K562 (cell line): ENCODE data around the gene SLC12A6. TPM values are rescaled to one million over a fixed set of nuclear protein-coding genes. Genes with fewer than 3 reads are reported as not detected.

Experiments
- ATAC-seq: fragments of 200-7000 bp; cut with Tn5 transposase; 3 replicates; pipeline ENCODE4 v1.9.1; 2020; ENCODE audit warnings: moderate library complexity
- BruUV-seq: library from RNA; stranded (reverse); fragments of 400-500 nt; replicated peaks from 2 replicates; lab custom pipeline; 2021; lab: Mats Ljungman, UMichigan
- CTCF ChIA-PET: fragments of 300-600 bp; formaldehyde crosslinking; extraction: SDS; loops from one replicate; lab custom pipeline; 2021; ENCODE audit warnings: low intra/inter-chr PET ratio; lab: Yijun Ruan, JAX
- POLR2A ChIA-PET: fragments of 300-600, 350-650 bp; sonication (Branson Sonifier 250); formaldehyde crosslinking; extraction: SDS; loops from one replicate; lab custom pipeline; 2021; ENCODE audit warnings: antibody characterized with exemption, inconsistent platforms; lab: Yijun Ruan, JAX
- DNase-seq, 4 experiments: peaks; one replicate each; pipeline versions ENCODE4 v3.0.0 to v3.0.0-alpha.2; 2011 to 2018; ENCODE audit warnings: low spot score in 3 of 4, mixed read lengths in 3 of 4; ENCODE audit errors: extremely low read depth in 1 of 4
- FAIRE-seq: peaks from 2 replicates; lab custom pipeline; 2011; peaks lifted over from hg19 to GRCh38; lab: Jason Lieb, UNC
- H2AFZ ChIP-seq: 2 replicates; pipeline ENCODE4 v1.6.0; 2011; ENCODE audit warnings: low read depth, low read length, control low read depth, inconsistent platforms
- H3K27ac ChIP-seq: fragments of 200-600 bp; 3 replicates; pipeline ENCODE4 v1.8.0; 2011; ENCODE audit warnings: low read depth, mild to moderate bottlenecking, control low read depth, inconsistent platforms, low read length, moderate library complexity, mixed read lengths; ENCODE audit errors: extremely low read depth
- H3K27me3 ChIP-seq, 2 experiments: fragments of 300-600 bp in 1 of 2; 2 replicates in 1 of 2; 3 replicates in 1 of 2; pipeline versions ENCODE4 v1.6.0 to v1.8.0; 2011; ENCODE audit warnings: inconsistent platforms in 2 of 2, low read length in 2 of 2, mild to moderate bottlenecking in 1 of 2, mixed read lengths in 1 of 2, moderate library complexity in 1 of 2; ENCODE audit not compliant: control insufficient read depth in 2 of 2, insufficient read depth in 2 of 2
- H3K36me3 ChIP-seq: fragments of 300-600 bp; 3 replicates; pipeline ENCODE4 v1.8.0; 2011; ENCODE audit warnings: mild to moderate bottlenecking, low read length, inconsistent platforms; ENCODE audit not compliant: control insufficient read depth, insufficient read depth
- H3K4me1 ChIP-seq, 2 experiments: fragments of 200-600 bp in 1 of 2; replicated peaks in 1 of 2; 2 replicates in 1 of 2; 3 replicates in 1 of 2; pipeline versions ENCODE4 v1.5.1 to v1.8.0; 2011; ENCODE audit warnings: inconsistent platforms in 2 of 2, low read length in 2 of 2, mild to moderate bottlenecking in 1 of 2, mixed read lengths in 1 of 2, moderate library complexity in 1 of 2; ENCODE audit not compliant: control insufficient read depth in 2 of 2, insufficient read depth in 2 of 2
- H3K4me2 ChIP-seq: 2 replicates; pipeline ENCODE4 v1.6.1; 2011; ENCODE audit warnings: low read length, control low read depth, inconsistent platforms, mixed read lengths; ENCODE audit not compliant: insufficient read depth
- H3K4me3 ChIP-seq: fragments of 200-600 bp; sonication (generic), shearing (Covaris generic); 2 replicates; pipeline ENCODE4 v1.5.1; 2016; ENCODE audit warnings: control low read depth, inconsistent platforms
- H3K79me2 ChIP-seq: fragments of 200-600 bp; 3 replicates; pipeline ENCODE4 v1.8.0; 2011; ENCODE audit warnings: low read length, inconsistent platforms; ENCODE audit not compliant: control insufficient read depth, insufficient read depth
- H3K9ac ChIP-seq, 2 experiments: 2 replicates each; pipeline versions ENCODE4 v1.6.0 to v1.6.1; 2011; ENCODE audit warnings: low read depth in 2 of 2, low read length in 2 of 2, control low read depth in 1 of 2, inconsistent platforms in 1 of 2, mild to moderate bottlenecking in 1 of 2, mixed read lengths in 1 of 2; ENCODE audit not compliant: insufficient read depth in 1 of 2
- H3K9me1 ChIP-seq: one replicate; pipeline ENCODE4 v1.6.0; 2011; ENCODE audit warnings: inconsistent platforms, mild to moderate bottlenecking, low read length, moderate library complexity; ENCODE audit not compliant: control insufficient read depth, insufficient read depth
- H3K9me3 ChIP-seq: replicated peaks from 2 replicates; pipeline ENCODE4 v1.5.1; 2011; ENCODE audit warnings: low read depth, low read length, inconsistent platforms; ENCODE audit not compliant: control insufficient read depth, insufficient read depth
- H4K20me1 ChIP-seq: replicated peaks from 2 replicates; pipeline ENCODE4 v1.6.1; 2011; ENCODE audit warnings: low read length, inconsistent platforms, mixed read lengths; ENCODE audit not compliant: control insufficient read depth, insufficient read depth
- CEBPZ ChIP-seq: fragments of 150-350 bp; IDR thresholded peaks from 2 replicates; pipeline ENCODE4 v1.6.1; 2014; ENCODE audit warnings: low read depth, mild to moderate bottlenecking, low read length, borderline replicate concordance
- DDX20 ChIP-seq: fragments of 450-650 bp; IDR thresholded peaks from 2 replicates; pipeline ENCODE4 v1.6.1; 2016; ENCODE audit warnings: missing genetic modification characterization, low read depth, mild to moderate bottlenecking, missing compliant biosample characterization, moderate library complexity
- NFYB ChIP-seq: IDR thresholded peaks from 2 replicates; pipeline ENCODE4 v1.6.1; 2011; ENCODE audit warnings: mild to moderate bottlenecking, moderate library complexity; ENCODE audit not compliant: insufficient read length; ENCODE audit errors: extremely low read depth
- RBM39 ChIP-seq: fragments of 200-400 bp; formaldehyde crosslinking; optimal IDR thresholded peaks from 2 replicates; pipeline ENCODE3; 2018; ENCODE audit warnings: low read depth, low read length
- RNF219 ChIP-seq: fragments of 250-450 bp; sonication (Bioruptor Pico); IDR thresholded peaks from 2 replicates; pipeline ENCODE4 v1.5.0; 2022; ENCODE audit warnings: mild to moderate bottlenecking
- TRIM25 ChIP-seq: fragments of 450-650 bp; IDR thresholded peaks from 2 replicates; pipeline ENCODE4 v1.7.0; 2016; ENCODE audit warnings: borderline replicate concordance
- ZNF3 ChIP-seq: fragments of 250-450 bp; sonication (Bioruptor Pico); IDR thresholded peaks from 2 replicates; pipeline ENCODE4 v1.5.0; 2021; ENCODE audit warnings: mild to moderate bottlenecking, moderate library complexity
- ZNF778 ChIP-seq: fragments of 450-650 bp; formaldehyde crosslinking; IDR thresholded peaks from 2 replicates; pipeline ENCODE4 v1.4.0; 2020; ENCODE audit warnings: mild to moderate bottlenecking, moderate library complexity
- WGBS: fragments of 100-300 bp; shearing (Covaris generic); methylation state at CpG from one replicate; pipeline ENCODE4 v1.1.6; 2016; ENCODE audit warnings: low coverage, mixed read lengths; ENCODE audit not compliant: insufficient coverage; ENCODE audit errors: missing lambda C conversion rate; 5-methylcytosine and 5-hydroxymethylcytosine counted together
- in situ Hi-C: fragments of 300-500 bp; cut with MboI; formaldehyde crosslinking; loops from 4 replicates; pipeline ENCODE4 v1.15.0; 2018; ENCODE audit warnings: inconsistent platforms, mixed read lengths
- intact Hi-C: fragments of 100-400 bp; cut with micrococcal nuclease; formaldehyde crosslinking; loops from 2 replicates; pipeline ENCODE4 v1.14.2; 2022
- polyA plus RNA-seq, 8 experiments: library from polyadenylated mRNA; depleted of rRNA in 4 of 8; stranded (reverse) in 5 of 8; unstranded in 3 of 8; fragments of >200 nt; fragmentation: Nextera tagmentation in 2 of 8; fragmentation: Illumina TruSeq in 1 of 8; extraction: Ambion mirVana in 2 of 8; extraction: Trizol in 1 of 8; gene quantifications; 2 replicates each; pipeline versions ENCODE4 v1.2.1 to v1.2.3, GENCODE V29; 2011 to 2014; ENCODE audit warnings: inconsistent platforms in 1 of 8, missing spikeins in 1 of 8
- total RNA-seq, 7 experiments: library from RNA; depleted of rRNA in 6 of 7; stranded (reverse); fragments of >200 nt in 6 of 7; fragmentation: Illumina TruSeq in 2 of 7; extraction: Trizol in 2 of 7; gene quantifications; 2 replicates each; pipeline versions ENCODE4 v1.2.1 to v1.2.3, GENCODE V29; 2011 to 2021; ENCODE audit warnings: low replicate concordance in 1 of 7

SLC12A6 gene
- total and polyA plus RNA-seq, 9 of the 15 experiments (the other 6 are each of a cell fraction or from before 2014, with no cell fraction given) = 1.4 to 16.4 (median 6.7) TPM

- no peaks in the 10 kb centered on the region for H3K36me3 ChIP-seq
- no peak overlapping the region for H3K4me2 ChIP-seq
- POLR2A ChIA-PET = interaction anchor here (1.0 kb wide), 1 partner anchor 11 kb away, joined by 4 read pairs; no protein-coding TSS in a partner anchor
- TF ChIP-seq ZNF778 (CRISPR knock-in tag) (no peak), TRIM25 (no peak)
- H3K9me1 ChIP-seq = no peaks in the 10 kb centered on the region
- H3K4me1 ChIP-seq = no peaks in the 10 kb centered on the region
- intact Hi-C loops (no loop called here), in situ Hi-C loops (no loop called here)
- BruUV-seq = no TSS peak
- FAIRE-seq (no peak), ATAC-seq (no peak), DNase-seq (no peak)
- H3K9ac ChIP-seq = no peak overlapping the region
- 6% methylated on average over 1 of the region's 1 CpG for WGBS
- H4K20me1 ChIP-seq = no peaks in the 10 kb centered on the region
- H2AFZ ChIP-seq = no peak overlapping the region
- no peak overlapping the region for H3K4me3 ChIP-seq
- no peaks in the 10 kb centered on the region for H3K27me3 ChIP-seq
- H3K27ac ChIP-seq = no peak overlapping the region
- no peaks in the 10 kb centered on the region for H3K9me3 ChIP-seq
- H3K79me2 ChIP-seq = no peaks in the 10 kb centered on the region
- CTCF ChIA-PET = no interaction called here
These were observed 40.5 kb downstream of the SLC12A6 start for GRCh38 chr15:34297059-34297458.

- Histone ChIP-seq H3K4me2 (no peak overlapping the region), H2AFZ (no peak overlapping the region), H3K4me3 (no peak overlapping the region), H3K9ac (no peak overlapping the region), H3K27me3 (no peaks in the 10 kb centered on the region), H3K27ac (no peak overlapping the region), H3K4me1 (no peaks in the 10 kb centered on the region), H3K9me3 (no peaks in the 10 kb centered on the region), H4K20me1 (no peaks in the 10 kb centered on the region), H3K9me1 (no peaks in the 10 kb centered on the region), H3K79me2 (no peaks in the 10 kb centered on the region), H3K36me3 (no peaks in the 10 kb centered on the region)
- no peak for DNase-seq
- 79% methylated on average over 9 of the region's 9 CpGs for WGBS
- BruUV-seq = no TSS peak
- POLR2A ChIA-PET = no interaction called here
- in situ Hi-C loops (no loop called here), intact Hi-C loops (no loop called here)
- no peak for ATAC-seq
- no peak for FAIRE-seq
- CTCF ChIA-PET = no interaction called here
- no peak for TF ChIP-seq CEBPZ
- no peak for TF ChIP-seq NFYB
- no peak for TF ChIP-seq RNF219 (CRISPR knock-in tag)
- no peak for TF ChIP-seq ZNF3
- no peak for TF ChIP-seq DDX20 (tag)
- no peak for TF ChIP-seq RBM39
These were observed 45.0 kb downstream of the SLC12A6 start for GRCh38 chr15:34292621-34293020.
